HG03064 (cell line): Measurements from ENCODE around the gene OSBPL2.

Experiments used
- ATAC-seq: cut with Tn5 transposase; IDR thresholded peaks from one replicate; pipeline ENCODE4 v1.9.1; 2021; ENCODE audit warnings: low read depth; ENCODE audit not compliant: unreplicated experiment

OSBPL2 gene

GRCh38 chr20:62277253-62277652, 38.9 kb downstream of the OSBPL2 start:
- ATAC-seq, result no peak

GRCh38 chr20:62280303-62280702, 42.0 kb downstream of the OSBPL2 start:
- ATAC-seq, result no peak

- no peak for ATAC-seq
These were observed 43.0 kb downstream of the OSBPL2 start for GRCh38 chr20:62281161-62281933.

- ATAC-seq, result no peak
These were observed 43.8 kb downstream of the OSBPL2 start for GRCh38 chr20:62282103-62282502.

DNA sequence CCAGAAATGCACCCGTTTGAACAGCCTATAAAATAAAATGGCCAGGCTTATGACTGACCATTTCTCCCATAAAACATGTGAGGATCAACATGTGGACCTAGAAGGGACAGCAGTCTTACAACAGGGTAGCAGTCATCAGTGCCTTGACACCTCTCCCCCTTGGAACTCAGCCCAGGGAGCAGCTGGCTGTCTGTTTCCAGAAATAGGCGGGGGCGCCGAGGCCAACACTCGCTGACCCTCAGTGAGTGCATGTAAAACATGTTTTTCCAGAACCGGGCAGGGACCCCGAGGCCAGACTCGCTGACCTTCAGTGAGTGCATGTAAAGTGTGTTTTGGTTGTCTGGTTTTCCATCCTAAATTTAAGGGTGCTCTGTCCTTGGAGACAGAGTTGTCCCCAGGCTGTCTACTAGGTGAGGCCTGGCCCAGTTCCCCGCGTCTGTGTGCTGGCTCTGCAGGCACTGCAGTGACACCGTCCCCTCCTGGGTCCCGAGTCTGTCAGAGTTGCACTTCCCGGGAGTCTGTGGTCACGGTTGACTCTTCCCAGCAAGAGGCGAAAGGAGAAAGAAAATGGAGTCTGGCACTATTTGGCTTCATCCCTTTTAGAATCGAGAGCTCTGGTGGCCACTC, 44.7 kb downstream of the OSBPL2 start:
- ATAC-seq, result no peak

GRCh38 chr20:62284448-62284847, 46.1 kb downstream of the OSBPL2 start:
- no peak for ATAC-seq

- no peak for ATAC-seq
These were observed 46.8 kb downstream of the OSBPL2 start for GRCh38 chr20:62285151-62285550.

GRCh38 chr20:62285722-62286121, 47.4 kb downstream of the OSBPL2 start:
- ATAC-seq, result no peak

DNA sequence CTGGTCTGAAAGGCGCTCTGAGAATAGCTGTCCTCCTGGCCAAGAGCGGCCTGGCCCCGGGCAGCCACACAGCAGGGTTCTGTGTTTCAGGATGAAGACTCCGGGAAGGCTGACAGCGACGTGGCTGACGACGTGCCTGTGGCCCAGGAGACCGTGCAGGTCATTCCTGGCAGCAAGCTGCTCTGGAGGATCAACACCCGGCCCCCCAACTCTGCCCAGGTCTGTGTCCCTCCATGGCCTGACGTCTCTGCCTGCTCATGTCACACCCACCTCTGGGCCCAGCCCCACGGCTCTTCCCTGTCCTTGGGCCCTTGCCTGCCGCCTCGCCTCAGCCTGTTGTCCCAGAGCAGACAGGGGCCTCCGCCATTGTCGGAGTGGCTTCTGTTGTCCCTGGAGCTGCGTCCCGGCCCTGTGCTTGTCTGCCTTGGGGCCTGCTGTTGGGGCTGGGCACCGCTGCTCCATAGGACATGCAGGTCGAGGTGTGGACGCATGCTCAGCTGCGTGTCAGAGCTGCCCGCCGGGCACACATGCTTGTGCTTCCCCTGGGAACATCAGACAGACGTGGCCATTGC, 48.3 kb downstream of the OSBPL2 start:
- no peak for ATAC-seq

GRCh38 chr20:62287129-62287528, 48.8 kb downstream of the OSBPL2 start:
- ATAC-seq, result no peak

- ATAC-seq, result no peak
These were observed 49.6 kb downstream of the OSBPL2 start for GRCh38 chr20:62287759-62288534.

- no peak for ATAC-seq
These were observed 50.3 kb downstream of the OSBPL2 start for GRCh38 chr20:62288535-62289105.

DNA sequence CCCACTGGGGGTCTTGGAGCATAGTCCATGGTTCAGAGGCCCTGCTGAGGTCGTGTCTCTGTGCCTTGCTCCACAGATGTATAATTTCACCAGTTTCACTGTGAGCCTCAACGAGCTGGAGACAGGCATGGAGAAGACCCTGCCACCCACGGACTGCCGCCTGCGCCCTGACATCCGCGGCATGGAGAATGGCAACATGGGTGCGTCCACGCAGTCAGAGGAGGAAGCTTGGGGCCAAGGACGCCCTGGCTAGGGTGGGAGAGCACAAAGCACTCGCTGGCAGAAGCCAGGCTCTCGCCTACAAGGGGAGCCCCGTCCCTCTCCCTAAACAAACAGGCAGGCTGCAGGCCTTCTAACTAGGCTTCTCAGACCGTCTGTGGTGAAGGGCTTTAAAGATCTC, 50.8 kb downstream of the OSBPL2 start:
- ATAC-seq, result no peak

DNA sequence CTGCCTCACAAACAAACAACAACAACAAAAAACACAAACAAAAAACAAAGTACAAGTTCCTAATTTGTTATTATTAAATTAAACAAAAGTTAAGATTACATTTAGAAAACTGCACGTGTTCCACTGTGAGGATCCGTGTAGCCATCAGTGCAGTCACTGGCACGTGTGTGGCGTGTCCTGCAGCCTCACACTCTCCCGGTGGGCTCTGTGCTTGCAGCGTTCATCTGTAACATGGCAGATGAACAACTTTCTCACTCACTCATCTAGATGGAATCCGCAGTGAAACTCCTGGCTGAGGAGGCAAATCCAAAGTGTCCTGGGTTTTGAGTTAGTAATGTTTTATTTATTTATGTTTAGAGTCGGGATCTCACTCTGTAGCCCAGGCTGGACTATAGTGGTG, 51.6 kb downstream of the OSBPL2 start:
- ATAC-seq, result no peak

DNA sequence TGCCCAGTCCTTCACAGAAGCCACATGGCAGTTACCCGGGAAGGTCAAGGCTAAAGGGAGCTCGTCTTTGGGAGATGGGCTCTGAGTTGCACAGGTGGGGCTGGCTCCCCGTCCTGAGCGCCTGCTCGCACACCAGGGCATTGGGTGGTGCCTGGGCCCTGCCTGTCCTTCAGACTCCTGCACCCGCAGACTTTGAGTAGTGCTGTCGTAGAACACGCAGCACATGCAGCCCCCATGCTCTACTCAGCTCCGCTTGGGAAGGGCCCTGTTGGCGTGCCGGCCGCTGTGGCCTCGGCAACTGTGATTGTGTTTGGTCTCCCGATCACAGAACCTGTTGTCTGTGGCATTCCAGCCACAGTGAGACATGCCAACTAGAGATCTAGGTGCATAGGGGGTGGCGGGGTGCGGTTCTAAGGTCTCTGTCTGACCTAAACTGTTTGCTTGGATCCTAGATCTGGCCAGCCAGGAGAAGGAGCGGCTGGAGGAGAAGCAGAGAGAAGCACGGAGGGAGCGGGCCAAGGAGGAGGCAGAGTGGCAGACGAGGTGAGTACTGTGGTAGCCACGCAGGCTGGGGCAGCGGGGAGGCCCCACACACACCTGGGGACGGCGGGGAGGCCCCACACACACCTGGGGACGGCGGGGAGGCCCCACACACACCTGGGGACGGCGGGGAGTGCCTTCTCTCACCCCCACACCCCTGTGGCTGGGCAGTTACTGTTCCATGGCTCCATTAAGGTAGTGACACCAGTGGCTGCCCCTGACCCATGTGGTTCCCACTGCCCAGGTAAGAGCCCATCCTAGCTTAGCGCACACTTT, 53.1 kb downstream of the OSBPL2 start:
- no peak for ATAC-seq

- ATAC-seq, result no peak
These were observed 53.8 kb downstream of the OSBPL2 start for GRCh38 chr20:62292108-62292507.

GRCh38 chr20:62293111-62293784, 54.9 kb downstream of the OSBPL2 start:
- ATAC-seq, result no peak

GRCh38 chr20:62293946-62294345, 55.6 kb downstream of the OSBPL2 start:
- no peak for ATAC-seq

DNA sequence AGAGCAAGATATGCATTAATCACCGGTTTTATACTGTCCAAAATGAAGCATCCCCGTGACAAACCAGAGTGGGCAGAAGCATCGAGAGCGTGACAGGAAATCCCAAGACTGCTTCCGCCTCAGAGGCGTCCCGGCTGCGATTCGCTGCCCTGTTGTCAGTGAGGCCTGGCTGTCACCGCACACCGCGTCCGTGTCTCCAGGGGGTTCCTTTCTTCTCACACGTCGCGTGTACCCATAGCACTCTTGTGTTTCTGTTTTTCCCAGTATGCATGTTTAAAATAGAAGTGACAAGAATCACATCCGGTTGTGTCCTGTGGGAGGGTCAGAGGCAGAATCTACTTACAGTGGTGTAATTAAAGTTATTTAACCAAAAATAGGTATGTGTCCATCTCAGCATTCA, 56.2 kb downstream of the OSBPL2 start:
- ATAC-seq, result no peak
